Measurements from ENCODE around the gene CAMK2D.

The CAMK2D gene

DNA sequence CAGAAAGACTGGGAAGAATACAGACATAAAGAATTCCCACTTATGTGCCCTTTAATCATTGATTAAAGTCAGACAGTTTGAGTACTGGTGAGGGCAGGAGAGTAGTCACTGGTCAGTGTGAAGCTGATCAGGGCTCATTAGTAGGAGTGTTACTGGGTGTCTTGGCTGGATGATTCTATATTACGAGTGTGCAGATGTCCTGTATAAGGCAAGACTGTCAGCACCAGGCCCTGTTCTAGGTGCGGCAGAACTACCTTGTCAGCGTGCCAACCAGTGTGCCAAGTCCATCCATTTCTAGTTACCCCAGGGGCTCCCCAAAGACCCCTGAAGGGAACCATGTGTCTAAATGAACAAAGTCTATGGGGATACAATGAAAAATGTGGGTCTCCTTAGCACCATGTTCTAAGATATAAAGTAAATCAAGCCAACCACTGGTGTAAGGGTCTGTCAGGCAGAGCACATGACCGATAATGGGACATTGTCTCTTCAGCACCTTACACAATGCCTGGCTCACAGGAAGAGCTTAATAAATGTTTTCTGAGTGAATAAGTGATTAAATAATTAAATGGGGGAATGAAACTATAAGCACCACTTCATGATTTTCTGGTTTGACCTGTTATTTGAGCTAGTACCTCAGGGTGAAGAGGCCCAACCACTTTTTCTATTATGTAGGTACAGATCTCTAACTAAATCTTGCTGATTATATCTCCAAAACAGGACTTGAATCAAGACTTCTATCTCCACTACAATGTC, 205.0 kb downstream of the CAMK2D start:
- no peak for DNase-seq

DNA sequence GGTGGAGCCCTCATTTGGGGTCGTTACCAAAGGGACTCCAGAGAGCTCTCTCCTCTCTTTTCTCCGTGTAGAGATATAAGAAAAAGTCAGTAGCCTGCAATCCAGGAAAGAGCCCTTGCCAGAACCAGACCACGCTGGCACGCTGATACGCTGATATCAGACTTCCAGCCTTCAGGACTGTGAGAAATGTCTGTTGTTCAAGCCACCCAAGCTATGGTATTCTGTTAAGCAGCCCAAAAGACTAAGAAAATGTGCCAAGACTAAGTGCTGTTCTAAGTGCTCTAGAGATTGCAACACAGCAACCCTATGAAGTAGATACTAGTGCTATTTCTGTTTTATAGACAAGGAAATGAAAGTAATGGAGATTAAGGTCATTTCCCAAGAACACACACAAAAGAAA, 205.7 kb downstream of the CAMK2D start:
- DNase-seq, result no peak

GRCh38 chr4:113553082-113553481, 208.5 kb downstream of the CAMK2D start:
- DNase-seq, result peak; percentile 6

DNA sequence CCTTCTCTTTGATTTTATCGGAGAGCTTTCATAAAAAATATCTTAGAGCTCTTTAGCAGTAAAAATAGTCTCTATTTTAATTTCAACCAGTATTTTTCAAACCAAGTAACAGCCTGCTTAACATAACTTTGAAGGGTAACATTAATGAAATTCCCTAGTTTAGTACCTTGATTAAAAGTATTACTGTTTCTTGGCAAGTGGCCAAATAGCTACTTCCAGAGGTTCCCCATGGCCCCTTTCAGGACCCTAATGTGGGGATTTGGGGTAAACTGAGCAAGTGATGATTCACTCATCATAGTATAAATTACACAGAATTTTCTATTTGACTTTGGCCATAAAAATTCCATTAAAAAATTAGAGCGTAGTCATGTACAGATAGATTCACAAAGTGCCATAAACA, 211.0 kb downstream of the CAMK2D start:
- no peak for DNase-seq

- no peak for DNase-seq
Observed at GRCh38 chr4:113548303-113548702, 213.2 kb downstream of the CAMK2D start.

GRCh38 chr4:113547487-113548042, 214.0 kb downstream of the CAMK2D start:
- DNase-seq, result peak; percentile 96

- DNase-seq, result no peak
Observed at GRCh38 chr4:113541933-113542332, 219.6 kb downstream of the CAMK2D start.

DNA sequence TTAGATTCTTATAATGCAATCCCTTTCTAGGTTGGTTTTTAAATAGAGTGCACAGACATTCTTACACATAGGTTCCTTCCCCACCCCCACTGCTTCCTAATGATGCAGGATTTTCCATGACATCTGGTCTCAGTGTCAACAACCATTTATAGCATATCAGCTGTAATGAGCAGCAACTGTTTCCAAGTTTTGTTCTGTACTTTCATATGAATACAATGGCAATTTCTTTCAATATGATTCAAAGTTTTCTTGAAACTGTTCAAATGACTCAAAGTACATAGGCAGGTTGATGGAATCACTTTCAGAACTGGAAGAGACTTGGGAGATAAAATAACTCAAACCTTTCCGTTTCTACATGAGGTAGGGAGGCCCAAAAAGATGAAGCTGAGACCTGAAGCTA, 220.7 kb downstream of the CAMK2D start:
- peak; percentile 53 for DNase-seq

DNA sequence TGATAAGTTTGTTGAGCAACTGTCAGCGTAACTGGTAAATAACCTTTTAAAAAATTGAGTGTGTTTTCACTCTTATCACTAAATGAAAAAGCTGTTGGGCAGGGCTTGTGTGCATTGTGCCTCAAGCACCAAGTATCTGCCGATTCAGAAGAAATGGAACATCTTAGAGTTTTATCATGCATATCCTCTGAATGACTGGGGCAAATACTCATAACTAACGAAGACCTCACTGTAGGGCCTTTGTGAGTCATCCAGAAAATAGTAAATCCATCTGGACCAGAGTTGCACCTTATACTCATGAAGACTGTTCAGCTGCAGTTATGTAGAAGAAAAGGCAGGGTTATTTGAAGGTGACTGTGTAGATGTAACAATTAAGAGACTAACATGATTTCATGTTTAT, 222.1 kb downstream of the CAMK2D start:
- peak; percentile 81 for DNase-seq

GRCh38 chr4:113537628-113538027, 223.9 kb downstream of the CAMK2D start:
- DNase-seq, result no peak

GRCh38 chr4:113537203-113537602, 224.3 kb downstream of the CAMK2D start:
- DNase-seq, result no peak

DNA sequence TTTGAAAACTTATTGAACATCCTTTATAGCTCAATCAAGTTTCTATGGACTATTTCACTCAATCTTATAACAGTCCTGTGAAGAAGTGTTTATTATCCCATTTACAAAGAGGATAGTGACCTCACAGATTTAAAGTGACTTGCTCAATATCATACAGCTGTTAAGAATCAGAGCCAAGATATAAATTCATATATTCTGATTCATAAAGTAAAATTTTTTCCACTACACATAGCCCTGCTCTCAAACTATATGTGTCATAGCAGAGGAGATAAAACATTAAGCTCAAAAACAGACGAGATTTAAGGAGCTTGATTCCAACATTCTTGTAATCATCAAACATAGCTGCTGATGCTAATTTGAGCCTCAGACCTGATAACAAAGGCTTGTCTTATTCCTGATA, 226.8 kb downstream of the CAMK2D start:
- DNase-seq, result no peak

- DNase-seq, result no peak
Observed at GRCh38 chr4:113531572-113531971, 230.0 kb downstream of the CAMK2D start.

GRCh38 chr4:113528395-113528794, 233.1 kb downstream of the CAMK2D start:
- DNase-seq, result no peak

DNA sequence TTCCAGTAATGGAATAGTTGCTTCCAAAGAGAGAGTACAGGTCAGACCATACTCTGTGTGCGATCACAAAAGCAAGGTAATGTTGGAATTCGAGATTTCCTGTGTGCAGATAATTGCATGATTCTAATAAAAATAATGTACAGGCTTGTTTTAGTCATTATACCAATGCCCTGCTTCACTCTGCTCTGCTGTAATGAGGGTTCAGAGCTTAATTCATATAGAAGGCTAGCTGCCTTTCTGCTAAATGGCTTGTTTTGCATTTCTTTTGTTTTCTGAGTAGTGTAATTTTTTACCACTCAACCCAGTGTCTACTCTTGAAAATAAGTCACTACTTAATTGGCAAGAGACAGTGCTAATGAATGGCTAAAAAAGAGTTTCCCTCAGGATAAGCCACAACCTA, 236.0 kb downstream of the CAMK2D start:
- DNase-seq, result no peak

- DNase-seq, result peak; percentile 7
Observed at GRCh38 chr4:113524505-113525186, 236.9 kb downstream of the CAMK2D start.

- DNase-seq, result peak; percentile 19
Observed at GRCh38 chr4:113524096-113524495, 237.4 kb downstream of the CAMK2D start.

DNA sequence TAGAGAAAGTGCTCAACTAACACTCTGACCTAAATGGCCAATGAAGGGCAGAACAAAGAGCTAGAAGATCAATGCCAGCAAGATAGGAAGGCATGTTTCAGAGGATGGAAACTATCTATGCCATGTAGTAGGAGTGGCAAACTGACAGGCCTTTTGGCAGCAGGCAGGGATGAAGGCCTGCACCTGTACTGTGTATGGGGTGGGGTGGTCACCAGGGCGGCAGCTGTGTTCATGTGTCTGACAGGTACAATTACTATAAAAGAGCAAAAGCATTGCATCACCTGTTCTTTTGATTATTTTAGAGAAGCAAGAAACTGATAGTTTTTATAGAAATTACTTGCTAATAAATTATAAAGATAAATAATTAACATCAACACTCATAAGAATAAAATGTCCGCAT, 239.1 kb downstream of the CAMK2D start:
- DNase-seq, result no peak

DNA sequence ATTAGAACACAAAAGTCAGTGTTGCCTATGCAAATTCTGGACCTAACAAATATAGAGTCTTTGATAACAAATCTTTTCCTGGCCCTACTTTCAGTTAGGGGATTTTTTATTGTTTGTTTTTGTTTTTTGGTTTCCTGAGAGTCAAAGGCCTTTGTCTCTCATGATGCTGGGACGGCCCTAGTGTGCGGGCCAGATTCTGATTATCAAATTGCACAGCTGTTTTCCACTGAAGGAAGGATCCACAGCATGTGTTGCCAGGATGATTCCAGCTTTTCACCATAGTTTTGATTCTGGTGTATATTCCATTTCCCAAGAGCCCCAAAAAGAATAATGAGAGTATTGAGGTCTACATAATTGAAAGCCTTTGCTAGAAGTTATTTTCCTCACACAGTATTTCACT, 248.2 kb downstream of the CAMK2D start:
- DNase-seq, result no peak

DNA sequence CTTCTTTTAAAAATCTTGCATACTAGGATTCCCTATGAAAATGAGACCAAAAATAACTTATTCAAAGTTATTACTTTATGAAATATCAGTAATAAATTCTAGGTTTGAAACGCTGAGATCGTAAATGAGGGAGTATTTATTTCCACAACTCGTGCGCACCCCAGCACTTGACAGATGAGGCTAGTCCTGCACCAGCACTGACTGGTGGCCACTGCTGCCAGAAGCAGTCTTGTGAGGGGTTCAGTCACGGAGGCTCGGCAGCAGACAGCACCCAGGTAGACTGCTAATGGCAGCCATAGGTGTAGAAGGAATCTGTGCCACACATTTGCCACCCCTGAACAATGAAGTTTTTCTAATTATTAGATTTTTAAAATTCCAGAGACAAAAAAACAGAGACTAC, 248.7 kb downstream of the CAMK2D start:
- no peak for DNase-seq

DNA sequence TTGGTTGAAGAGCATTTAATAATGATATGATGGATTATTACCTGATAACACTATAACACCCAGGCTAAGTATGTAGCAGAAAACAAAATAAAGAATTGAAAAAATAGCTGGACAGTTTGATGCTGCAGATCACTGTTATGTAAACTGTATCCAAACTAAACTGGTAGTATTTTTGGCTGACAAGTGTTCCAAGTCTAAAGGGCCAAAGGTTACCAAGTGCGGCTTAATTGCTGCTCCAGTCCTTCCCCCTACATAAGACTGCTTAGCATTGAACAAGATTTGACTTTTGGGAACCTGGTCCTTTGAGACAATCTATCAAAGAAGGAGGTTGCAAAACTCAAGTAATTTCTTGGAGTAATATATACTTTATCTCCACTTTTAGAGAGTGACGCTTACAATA, 249.6 kb downstream of the CAMK2D start:
- no peak for DNase-seq

DNA sequence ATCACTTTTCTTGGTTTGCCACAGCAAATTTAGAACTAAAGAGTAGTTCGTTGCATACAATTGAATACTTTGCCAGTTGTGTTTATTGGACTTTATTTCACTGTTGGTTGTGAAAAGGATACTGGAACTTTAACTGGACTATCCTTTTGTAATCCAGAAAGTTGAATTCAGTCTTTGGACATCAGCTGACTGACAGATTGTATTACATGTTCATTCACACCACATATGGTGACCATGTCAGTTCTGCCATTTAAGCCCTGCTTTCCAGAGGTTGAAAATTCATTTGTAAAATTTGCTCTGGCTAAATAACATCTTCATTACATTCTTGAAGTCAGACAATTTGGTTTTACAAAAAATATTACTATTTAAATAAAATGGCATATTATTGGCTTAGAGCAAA, 251.7 kb downstream of the CAMK2D start:
- DNase-seq, result no peak

DNA sequence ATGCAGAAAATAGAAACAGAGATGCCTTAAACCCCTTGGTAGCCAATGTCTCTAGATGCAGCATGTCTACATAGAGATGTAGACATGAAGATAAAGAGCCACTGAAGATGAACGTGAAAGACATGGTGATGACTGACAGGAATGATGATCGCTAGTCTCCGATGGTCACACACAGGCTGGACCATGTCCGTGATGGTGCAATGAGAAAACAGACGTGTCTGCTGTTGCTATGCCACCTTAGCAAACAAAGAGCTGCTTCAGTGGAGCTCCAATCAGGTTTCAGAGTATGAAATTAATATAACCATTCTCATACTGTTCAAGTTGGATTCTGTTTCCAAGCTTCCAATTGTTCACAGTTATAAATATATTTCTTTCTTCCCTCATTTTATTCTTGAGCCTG, 256.5 kb downstream of the CAMK2D start:
- no peak for DNase-seq

GRCh38 chr4:113504422-113504821, 257.1 kb downstream of the CAMK2D start:
- DNase-seq, result no peak
